Activated B cell treated with CpG ODN at 0.5 μM for 24 hours (primary cell): ENCODE data around the gene MANBA. TPM values are rescaled to one million over a fixed set of nuclear protein-coding genes. Genes with fewer than 3 reads are reported as not detected.

ENCODE experiments used
- ATAC-seq: fragments of 200-7000 bp; cut with Tn5 transposase; one replicate; pipeline ENCODE4 v1.10.0; 2021; ENCODE audit warnings: low read depth, mild to moderate bottlenecking, moderate library complexity
- CTCF ChIA-PET: fragments of 350-600 bp; sonication (Branson Sonifier 250); formaldehyde crosslinking; loops from one replicate; lab custom pipeline; 2021; ENCODE audit warnings: antibody characterized with exemption; lab: Charles Lee
- POLR2A ChIA-PET: fragments of 350-600 bp; sonication (Branson Sonifier 250); formaldehyde crosslinking; loops from one replicate; lab custom pipeline; 2021; ENCODE audit warnings: antibody characterized with exemption; lab: Charles Lee
- DNase-seq: peaks from one replicate; pipeline ENCODE4 v3.0.0; 2022
- H3K27ac Mint-ChIP-seq: one replicate; pipeline ENCODE4 v1.8.0; 2020; ENCODE audit warnings: mixed read lengths
- H3K27me3 Mint-ChIP-seq: one replicate; pipeline ENCODE4 v1.8.0; 2021; ENCODE audit warnings: mixed read lengths
- H3K36me3 Mint-ChIP-seq: one replicate; pipeline ENCODE4 v1.8.0; 2021; ENCODE audit warnings: low read depth, mixed read lengths
- H3K4me1 Mint-ChIP-seq: one replicate; pipeline ENCODE4 v1.8.0; 2021; ENCODE audit warnings: mixed read lengths
- H3K4me3 Mint-ChIP-seq: one replicate; pipeline ENCODE4 v1.8.0; 2020; ENCODE audit warnings: mild to moderate bottlenecking, mixed read lengths
- H3K9me3 Mint-ChIP-seq: one replicate; pipeline ENCODE4 v1.8.0; 2020; ENCODE audit warnings: mixed read lengths
- CTCF ChIP-seq: fragments of 200-600 bp; IDR thresholded peaks from one replicate; pipeline ENCODE4 v1.8.0; 2022; ENCODE audit warnings: antibody characterized with exemption, mild to moderate bottlenecking
- intact Hi-C: fragments of 100-400 bp; cut with micrococcal nuclease; formaldehyde crosslinking; loops from one replicate; pipeline ENCODE4 v1.15.1; 2024
- total RNA-seq: library from RNA; stranded (reverse); gene quantifications from 2 replicates; pipeline ENCODE4 v1.2.3, GENCODE V29; 2022

MANBA gene
- total RNA-seq, 1 donor from 2014 or later, result 55.3 TPM

GRCh38 chr4:102627831-102628523, 132.8 kb downstream of the MANBA start:
- peak; percentile 57 for ATAC-seq
- intact Hi-C loops, result no loop called here
- no peaks in the 10 kb centered on the region for H3K27me3 Mint-ChIP-seq

GRCh38 chr4:102625232-102625930, 135.4 kb downstream of the MANBA start:
- ChIA-PET POLR2A (interaction anchor here (0.6 kb wide), 1 partner anchor 208 kb away, joined by 7 read pairs; no protein-coding TSS in a partner anchor), CTCF (interaction anchor here (0.6 to 1.3 kb wide), 10 partner anchors 9 to 384 kb away, joined by 3 to 10 read pairs (median 4); no protein-coding TSS in a partner anchor)
- Mint-ChIP-seq H3K4me1 (peaks cover 25% of the 10 kb centered on the region), H3K9me3 (no peaks in the 10 kb centered on the region), H3K27me3 (no peaks in the 10 kb centered on the region), H3K27ac (no peak overlapping the region), H3K4me3 (no peak overlapping the region), H3K36me3 (peaks cover 5% of the 10 kb centered on the region)
- ATAC-seq, result peak; percentile 96
- DNase-seq, result no peak
- intact Hi-C loops, result loop anchor here (1.0 kb wide), 4 partner anchors 176 to 384 kb away; partner anchors contain the start of gene SLC39A8
- TF ChIP-seq CTCF, result peak; percentile 28

More at GRCh38 chr4:102627831-102628523, 132.8 kb downstream of the MANBA start:
- CTCF ChIA-PET, result interaction anchor here (0.5 to 2.0 kb wide), 5 partner anchors 179 to 471 kb away, joined by 3 to 7 read pairs (median 3); partner anchors contain the start of gene BDH2
- TF ChIP-seq CTCF, result no peak
- H3K36me3 Mint-ChIP-seq, result peaks cover 24% of the 10 kb centered on the region
- H3K4me1 Mint-ChIP-seq, result peaks cover 22% of the 10 kb centered on the region
- POLR2A ChIA-PET, result interaction anchor here (0.6 kb wide), 1 partner anchor 131 kb away, joined by 6 read pairs; no protein-coding TSS in a partner anchor
- DNase-seq, result no peak
- no peak overlapping the region for H3K4me3 Mint-ChIP-seq
- H3K27ac Mint-ChIP-seq, result peak overlapping the region; percentile 62
- H3K9me3 Mint-ChIP-seq, result no peaks in the 10 kb centered on the region

GRCh38 chr4:102624505-102624904, 136.3 kb downstream of the MANBA start:
- ChIA-PET POLR2A (no interaction called here), CTCF (interaction anchor here (1.0 kb wide), 2 partner anchors 173 to 383 kb away, joined by 3 read pairs; no protein-coding TSS in a partner anchor)
- no peaks in the 10 kb centered on the region for H3K36me3 Mint-ChIP-seq
- no peaks in the 10 kb centered on the region for H3K9me3 Mint-ChIP-seq
- no peak for ATAC-seq
- no peak for TF ChIP-seq CTCF
- no peak overlapping the region for H3K4me3 Mint-ChIP-seq
- peaks cover 31% of the 10 kb centered on the region for H3K4me1 Mint-ChIP-seq
- no peak overlapping the region for H3K27ac Mint-ChIP-seq
- DNase-seq, result no peak
- intact Hi-C loops, result no loop called here
- H3K27me3 Mint-ChIP-seq, result no peaks in the 10 kb centered on the region

- DNase-seq, result no peak
- Mint-ChIP-seq H3K4me1 (peaks cover 38% of the 10 kb centered on the region), H3K27ac (no peak overlapping the region), H3K9me3 (peaks cover 4% of the 10 kb centered on the region), H3K36me3 (peaks cover 2% of the 10 kb centered on the region), H3K4me3 (no peak overlapping the region), H3K27me3 (no peaks in the 10 kb centered on the region)
- intact Hi-C loops, result no loop called here
- TF ChIP-seq CTCF, result no peak
- POLR2A ChIA-PET, result no interaction called here
- CTCF ChIA-PET, result no interaction called here
- no peak for ATAC-seq
Measured at GRCh38 chr4:102623622-102624021, 137.1 kb downstream of the MANBA start.
